ENCODE results near the gene CCP110.

The CCP110 gene

DNA sequence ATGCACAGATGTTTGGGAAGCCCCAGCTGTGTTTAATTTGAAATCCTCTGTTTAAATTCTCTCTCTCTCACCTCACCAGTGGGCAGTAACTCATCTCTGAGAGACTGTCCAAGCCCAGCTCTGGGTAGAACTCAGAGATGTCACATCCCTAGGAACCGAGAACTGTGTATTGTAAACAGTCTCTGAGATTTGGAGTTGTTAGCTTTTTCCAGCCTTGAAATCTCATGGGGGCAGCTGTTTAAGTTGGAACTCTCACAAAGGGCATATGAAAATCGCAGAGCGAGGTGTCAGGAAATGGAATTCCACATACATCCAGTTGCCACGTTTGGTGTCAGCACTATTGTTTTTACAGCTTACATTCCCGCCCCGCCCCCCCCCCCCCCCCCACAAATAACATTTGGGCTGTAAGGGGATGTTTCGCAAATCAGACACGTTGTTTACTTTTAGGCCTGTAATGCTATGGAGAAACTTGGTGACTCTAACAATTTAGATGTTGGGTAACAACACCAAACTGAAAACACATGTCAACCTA, 66.1 kb downstream of the CCP110 start:
- Histone ChIP-seq H3K27me3 (ENCODE audit: insufficient read depth, insufficient read length) (no peaks in the 10 kb centered on the region), H3K9ac (ENCODE audit: insufficient read length, low read depth) (no peak overlapping the region), H3K4me3 (ENCODE audit: insufficient read length, low read depth) (no peak overlapping the region), H3K9me3 (ENCODE audit: insufficient read depth, low read length) (no peaks in the 10 kb centered on the region), H3K36me3 (ENCODE audit: insufficient read depth, insufficient read length, low read length) (peaks cover 31% of the 10 kb centered on the region), H3K4me1 (ENCODE audit: insufficient read depth, insufficient read length) (no peaks in the 10 kb centered on the region)
- DNase-seq (ENCODE audit: low read depth, low spot score): no peak
- TF ChIP-seq SUZ12 (IDR thresholded peaks at IDR 0.05; ENCODE audit: extremely low read depth, insufficient read depth, insufficient read length) (no peak), YY1 (IDR thresholded peaks at IDR 0.05; ENCODE audit: insufficient read depth, insufficient read length) (no peak), ZNF274 (IDR thresholded peaks at IDR 0.05; ENCODE audit: low read depth, low read length) (no peak)

DNA sequence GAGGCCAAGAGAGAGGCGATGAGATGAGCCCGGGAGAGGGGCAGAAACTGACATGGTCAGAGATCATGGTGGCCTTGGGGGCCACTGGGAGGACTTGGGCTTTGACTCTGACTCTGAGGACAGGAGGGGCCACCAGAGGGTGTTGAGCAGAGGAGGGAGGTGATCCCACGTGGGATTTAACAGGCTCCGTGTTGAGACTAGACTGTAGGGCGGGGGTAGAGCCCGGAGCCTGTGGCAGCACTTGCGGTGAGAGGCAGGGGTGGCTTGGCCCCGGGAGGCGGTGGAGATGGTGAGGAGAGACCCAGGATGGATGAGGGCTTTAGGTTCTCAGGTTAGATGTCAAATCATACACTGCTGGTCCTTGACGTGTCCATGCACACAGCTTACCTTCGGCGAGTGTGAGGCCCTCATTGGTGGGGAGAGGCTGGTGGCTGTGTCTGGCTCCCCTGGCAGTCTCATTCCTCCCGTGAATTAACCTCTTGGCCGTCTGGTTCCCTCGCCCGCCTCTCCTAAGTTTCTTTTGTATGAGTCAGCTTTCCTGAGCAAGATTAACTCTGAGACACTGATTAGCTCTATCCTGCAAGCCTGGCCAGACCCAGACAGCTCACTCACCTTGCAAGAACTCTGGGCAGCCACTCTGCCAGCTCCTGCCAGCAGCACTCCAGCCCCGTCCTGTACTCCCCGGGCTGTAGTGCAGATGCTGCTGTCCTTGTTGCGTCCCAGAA, 71.5 kb downstream of the CCP110 start:
- H3K27me3 ChIP-seq (ENCODE audit: insufficient read depth, insufficient read length): no peaks in the 10 kb centered on the region
- no peak overlapping the region for H3K4me3 ChIP-seq (ENCODE audit: insufficient read length, low read depth)
- H3K9ac ChIP-seq (ENCODE audit: insufficient read length, low read depth): no peak overlapping the region
- H3K36me3 ChIP-seq (ENCODE audit: insufficient read depth, insufficient read length, low read length): peaks cover 51% of the 10 kb centered on the region
- peaks cover 4% of the 10 kb centered on the region for H3K4me1 ChIP-seq (ENCODE audit: insufficient read depth, insufficient read length)
- no peak for DNase-seq (ENCODE audit: low read depth, low spot score)
- TF ChIP-seq YY1 (IDR thresholded peaks at IDR 0.05; ENCODE audit: insufficient read depth, insufficient read length) (no peak), SUZ12 (IDR thresholded peaks at IDR 0.05; ENCODE audit: extremely low read depth, insufficient read depth, insufficient read length) (no peak), ZNF274 (IDR thresholded peaks at IDR 0.05; ENCODE audit: low read depth, low read length) (no peak)
- H3K9me3 ChIP-seq (ENCODE audit: insufficient read depth, low read length): no peaks in the 10 kb centered on the region

DNA sequence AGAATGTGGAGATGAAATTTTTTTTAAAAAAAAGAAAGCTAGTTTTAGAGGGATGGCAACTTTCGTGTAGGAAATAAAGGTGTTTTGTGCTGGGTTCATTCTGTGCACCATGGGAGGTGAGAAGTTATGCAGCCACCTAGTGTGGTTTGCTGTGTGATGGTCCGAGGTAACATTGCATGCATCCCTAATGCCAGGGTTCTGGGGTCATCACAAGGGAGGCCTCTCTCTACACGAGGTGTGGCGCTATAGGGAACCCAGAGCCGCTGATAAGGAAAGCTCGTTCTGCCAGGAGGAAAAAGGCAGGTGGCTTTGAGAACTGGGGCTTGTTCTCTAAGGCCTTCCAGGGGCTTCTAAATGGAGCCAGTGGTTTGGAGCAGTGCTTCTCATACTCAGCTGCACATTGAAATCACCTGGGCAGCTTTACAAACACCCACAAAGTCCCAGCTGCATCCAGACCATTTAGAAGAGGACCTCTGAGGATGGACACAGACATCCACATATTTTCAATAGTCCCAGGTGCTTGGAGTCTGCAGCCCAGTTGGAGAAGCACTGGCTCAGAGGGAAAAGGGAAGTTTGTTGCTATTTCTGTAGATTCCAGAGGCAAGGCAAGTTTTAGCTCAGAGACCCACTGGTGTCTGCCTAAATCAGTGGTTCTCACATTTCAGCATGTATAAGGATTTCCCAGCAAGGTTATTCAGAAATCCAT, 75.2 kb downstream of the CCP110 start:
- H3K36me3 ChIP-seq (ENCODE audit: insufficient read depth, insufficient read length, low read length): peaks cover 44% of the 10 kb centered on the region
- no peak overlapping the region for H3K4me3 ChIP-seq (ENCODE audit: insufficient read length, low read depth)
- H3K4me1 ChIP-seq (ENCODE audit: insufficient read depth, insufficient read length): peaks cover 4% of the 10 kb centered on the region
- H3K27me3 ChIP-seq (ENCODE audit: insufficient read depth, insufficient read length): no peaks in the 10 kb centered on the region
- no peak overlapping the region for H3K9ac ChIP-seq (ENCODE audit: insufficient read length, low read depth)
- DNase-seq (ENCODE audit: low read depth, low spot score): no peak
- TF ChIP-seq SUZ12 (IDR thresholded peaks at IDR 0.05; ENCODE audit: extremely low read depth, insufficient read depth, insufficient read length): no peak
- TF ChIP-seq ZNF274 (IDR thresholded peaks at IDR 0.05; ENCODE audit: low read depth, low read length): no peak
- TF ChIP-seq YY1 (IDR thresholded peaks at IDR 0.05; ENCODE audit: insufficient read depth, insufficient read length): no peak
- H3K9me3 ChIP-seq (ENCODE audit: insufficient read depth, low read length): no peaks in the 10 kb centered on the region

DNA sequence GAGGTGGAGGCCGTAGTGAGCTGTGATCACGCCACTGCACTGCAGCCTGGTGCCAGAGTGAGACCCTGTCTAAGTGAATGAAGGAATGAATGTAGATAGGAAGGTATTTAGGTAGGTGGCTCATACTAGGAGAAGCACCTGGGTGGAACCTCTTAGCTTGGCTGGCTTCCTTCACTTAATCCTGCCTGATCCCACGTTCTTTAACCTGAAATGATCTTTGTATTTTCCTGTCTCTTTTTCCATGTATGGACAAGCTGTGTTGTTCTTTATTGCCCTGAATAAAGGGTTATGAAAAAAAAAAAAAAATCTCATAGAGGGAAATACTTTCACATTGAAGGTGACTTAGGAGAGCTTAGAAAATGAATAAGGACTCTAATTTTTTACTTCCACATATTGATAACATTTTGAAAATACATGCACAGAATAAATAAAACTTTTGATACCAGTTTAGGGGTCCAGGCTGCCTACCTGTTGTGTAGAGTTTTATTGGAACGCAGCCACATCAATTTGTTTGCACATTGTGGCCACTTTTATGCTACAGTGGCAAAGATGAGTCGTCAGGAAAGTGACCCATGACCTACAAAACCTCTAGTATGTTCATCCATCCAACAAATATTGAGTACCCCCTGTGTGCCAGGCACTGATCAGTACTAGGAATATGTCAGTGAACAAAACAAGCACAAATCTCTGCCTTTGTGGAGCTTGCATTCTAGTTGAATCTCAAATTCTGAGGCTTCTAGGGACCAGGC, 76.4 kb downstream of the CCP110 start:
- no peak overlapping the region for H3K4me3 ChIP-seq (ENCODE audit: insufficient read length, low read depth)
- H3K36me3 ChIP-seq (ENCODE audit: insufficient read depth, insufficient read length, low read length): peaks cover 42% of the 10 kb centered on the region
- TF ChIP-seq ZNF274 (IDR thresholded peaks at IDR 0.05; ENCODE audit: low read depth, low read length) (no peak), YY1 (IDR thresholded peaks at IDR 0.05; ENCODE audit: insufficient read depth, insufficient read length) (no peak), SUZ12 (IDR thresholded peaks at IDR 0.05; ENCODE audit: extremely low read depth, insufficient read depth, insufficient read length) (no peak)
- DNase-seq (ENCODE audit: low read depth, low spot score): no peak
- H3K9ac ChIP-seq (ENCODE audit: insufficient read length, low read depth): no peak overlapping the region
- no peaks in the 10 kb centered on the region for H3K27me3 ChIP-seq (ENCODE audit: insufficient read depth, insufficient read length)
- H3K9me3 ChIP-seq (ENCODE audit: insufficient read depth, low read length): 0 out of 2 replicates have a peak, but pooled peaks cover 2% of the 10 kb centered on the region
- peaks cover 4% of the 10 kb centered on the region for H3K4me1 ChIP-seq (ENCODE audit: insufficient read depth, insufficient read length)

DNA sequence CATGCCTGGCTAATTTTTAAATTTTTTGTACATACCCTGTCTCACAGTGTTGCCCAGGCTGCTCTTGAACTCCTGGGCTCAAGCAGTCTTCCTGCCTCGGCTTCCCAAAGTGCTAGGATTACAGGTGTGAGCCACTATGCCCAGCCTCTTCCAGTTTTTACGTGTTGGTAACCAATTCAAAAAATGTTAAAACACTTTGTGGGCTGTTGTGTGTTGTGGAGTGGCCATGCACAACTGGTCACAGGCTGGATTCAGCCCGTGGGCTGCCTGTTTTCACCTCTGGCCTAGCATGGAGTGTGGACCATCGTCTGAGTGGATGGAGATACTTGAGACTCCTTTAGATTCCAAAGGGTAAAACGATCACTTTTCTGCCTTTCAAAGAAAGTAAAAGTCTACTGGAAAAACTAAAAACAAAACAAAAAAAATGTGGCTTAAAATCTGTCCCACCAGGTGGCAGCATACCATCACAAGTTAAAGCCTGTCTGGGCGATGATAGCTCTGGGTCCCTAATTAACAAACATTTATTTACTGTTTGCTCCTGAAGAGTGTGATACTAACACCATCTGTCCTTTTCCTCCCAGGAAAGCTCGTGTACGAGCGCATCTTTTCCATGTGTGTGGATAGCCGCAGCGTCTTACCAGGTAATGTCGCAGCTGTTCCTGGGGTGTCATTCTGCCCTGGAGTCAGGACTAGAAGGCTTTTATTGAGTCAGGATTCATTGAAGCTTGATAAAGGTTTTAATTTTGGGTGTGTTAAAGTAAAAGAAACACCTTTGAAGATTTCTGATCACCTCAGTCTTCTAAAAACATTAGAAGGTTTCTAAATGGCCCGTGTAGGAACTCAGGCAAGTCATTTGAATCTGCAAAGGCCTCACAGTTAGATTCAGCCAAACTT, 77.6 kb downstream of the CCP110 start:
- DNase-seq (ENCODE audit: low read depth, low spot score): peak; percentile 44
- no peak for TF ChIP-seq ZNF274 (IDR thresholded peaks at IDR 0.05; ENCODE audit: low read depth, low read length)
- TF ChIP-seq YY1 (IDR thresholded peaks at IDR 0.05; ENCODE audit: insufficient read depth, insufficient read length): no peak
- TF ChIP-seq SUZ12 (IDR thresholded peaks at IDR 0.05; ENCODE audit: extremely low read depth, insufficient read depth, insufficient read length): no peak
- Histone ChIP-seq H3K9me3 (ENCODE audit: insufficient read depth, low read length) (peaks cover 13% of the 10 kb centered on the region), H3K4me1 (ENCODE audit: insufficient read depth, insufficient read length) (peaks cover 4% of the 10 kb centered on the region), H3K9ac (ENCODE audit: insufficient read length, low read depth) (no peak overlapping the region), H3K4me3 (ENCODE audit: insufficient read length, low read depth) (no peak overlapping the region), H3K27me3 (ENCODE audit: insufficient read depth, insufficient read length) (no peaks in the 10 kb centered on the region), H3K36me3 (ENCODE audit: insufficient read depth, insufficient read length, low read length) (peaks cover 39% of the 10 kb centered on the region)

Data from NT2/D1 (cell line).